ENCODE results near the gene NLRC3.

Gene NLRC3

DNA sequence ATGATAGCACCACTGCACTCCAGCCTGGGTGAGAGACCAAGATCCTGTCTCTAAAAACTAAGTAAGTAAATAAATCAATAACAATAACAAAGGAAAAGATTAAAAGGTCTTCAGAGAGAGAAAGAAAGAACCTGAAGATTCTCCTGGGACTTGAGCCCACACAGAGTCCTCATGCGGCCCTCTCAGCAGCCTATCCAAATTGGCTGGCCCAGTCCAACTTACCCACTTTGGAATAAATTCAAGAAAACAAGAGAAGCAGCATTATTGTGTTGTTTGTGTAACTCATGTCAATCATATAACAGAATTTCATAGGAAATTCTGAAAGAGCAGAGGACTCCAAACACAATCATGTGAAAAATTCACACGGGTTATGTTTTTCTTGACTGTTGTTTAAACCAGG is 30.4 kb upstream of the NLRC3 start:
- no peak for DNase-seq (ENCODE audit: extremely low spot score)
- ChIA-PET CTCF (no interaction called here), POLR2A (interaction anchor here (0.6 kb wide), 1 partner anchor 46 kb away, joined by 3 read pairs; no protein-coding TSS in a partner anchor)
- TF ChIP-seq ELF4 (IDR thresholded peaks at IDR 0.05) = no peak
- no peak for TF ChIP-seq L3MBTL2 (conservative IDR thresholded peaks at IDR 0.05)
- TF ChIP-seq CTBP1 (IDR thresholded peaks at IDR 0.05; ENCODE audit: borderline replicate concordance) = no peak
- no peak for TF ChIP-seq BHLHE40 (IDR thresholded peaks at IDR 0.05; ENCODE audit: borderline replicate concordance)
- TF ChIP-seq, protein P1, sequence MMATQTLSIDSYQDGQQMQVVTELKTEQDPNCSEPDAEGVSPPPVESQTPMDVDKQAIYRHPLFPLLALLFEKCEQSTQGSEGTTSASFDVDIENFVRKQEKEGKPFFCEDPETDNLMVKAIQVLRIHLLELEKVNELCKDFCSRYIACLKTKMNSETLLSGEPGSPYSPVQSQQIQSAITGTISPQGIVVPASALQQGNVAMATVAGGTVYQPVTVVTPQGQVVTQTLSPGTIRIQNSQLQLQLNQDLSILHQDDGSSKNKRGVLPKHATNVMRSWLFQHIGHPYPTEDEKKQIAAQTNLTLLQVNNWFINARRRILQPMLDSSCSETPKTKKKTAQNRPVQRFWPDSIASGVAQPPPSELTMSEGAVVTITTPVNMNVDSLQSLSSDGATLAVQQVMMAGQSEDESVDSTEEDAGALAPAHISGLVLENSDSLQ (IDR thresholded peaks at IDR 0.05) = no peak
- no peak for TF ChIP-seq FOXM1 (IDR thresholded peaks at IDR 0.05; ENCODE audit: borderline replicate concordance)
- TF ChIP-seq ARNT (IDR thresholded peaks at IDR 0.05) = no peak
- TF ChIP-seq SP1 (IDR thresholded peaks at IDR 0.05) = no peak
- TF ChIP-seq ZNF384 (IDR thresholded peaks at IDR 0.05) = no peak
- no peak for TF ChIP-seq SUZ12 (IDR thresholded peaks at IDR 0.05)
- no peak for TF ChIP-seq HDGF (IDR thresholded peaks at IDR 0.05; ENCODE audit: borderline replicate concordance)
- TF ChIP-seq FOXK2 (IDR thresholded peaks at IDR 0.05) = no peak
- no peak for TF ChIP-seq TARDBP (IDR thresholded peaks at IDR 0.05)
- TF ChIP-seq LEF1 (IDR thresholded peaks at IDR 0.05; ENCODE audit: borderline replicate concordance) = no peak
- no peak for TF ChIP-seq FOXA1 (IDR thresholded peaks at IDR 0.05)

DNA sequence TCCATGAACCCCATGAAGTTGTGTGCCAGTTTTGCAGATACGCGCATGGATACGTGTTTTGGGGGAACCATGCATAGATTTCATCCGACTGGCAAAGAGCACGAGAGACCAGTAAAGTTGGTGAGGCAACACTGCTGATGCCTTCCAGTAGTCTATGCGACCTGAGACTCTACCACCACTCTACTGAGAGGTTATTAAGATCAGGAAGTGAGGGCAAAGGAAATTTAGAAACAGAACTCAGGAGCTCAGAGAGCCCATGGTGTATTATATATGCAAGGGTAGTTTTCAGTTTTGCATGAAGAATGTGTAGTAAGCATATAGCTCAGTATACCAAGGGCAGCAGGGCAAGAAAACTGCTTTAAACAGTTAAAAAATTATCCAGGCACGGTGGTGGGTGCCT is 30.0 kb upstream of the NLRC3 start:
- POLR2A ChIA-PET = no interaction called here
- DNase-seq (ENCODE audit: extremely low spot score) = no peak
- TF ChIP-seq FOXM1 (IDR thresholded peaks at IDR 0.05; ENCODE audit: borderline replicate concordance) (no peak), ELF4 (IDR thresholded peaks at IDR 0.05) (no peak), ZNF384 (IDR thresholded peaks at IDR 0.05) (no peak), SUZ12 (IDR thresholded peaks at IDR 0.05) (no peak), NFRKB (IDR thresholded peaks at IDR 0.05) (no peak), LEF1 (IDR thresholded peaks at IDR 0.05; ENCODE audit: borderline replicate concordance) (no peak), SP1 (IDR thresholded peaks at IDR 0.05) (no peak), L3MBTL2 (conservative IDR thresholded peaks at IDR 0.05) (no peak), FOXA1 (IDR thresholded peaks at IDR 0.05) (no peak), TARDBP (IDR thresholded peaks at IDR 0.05) (no peak), ARNT (IDR thresholded peaks at IDR 0.05) (no peak), FOXK2 (IDR thresholded peaks at IDR 0.05) (no peak), CTBP1 (IDR thresholded peaks at IDR 0.05; ENCODE audit: borderline replicate concordance) (no peak), BHLHE40 (IDR thresholded peaks at IDR 0.05; ENCODE audit: borderline replicate concordance) (no peak), HDGF (IDR thresholded peaks at IDR 0.05; ENCODE audit: borderline replicate concordance) (no peak)
- TF ChIP-seq, protein P1 (IDR thresholded peaks at IDR 0.05) = no peak
- CTCF ChIA-PET = no interaction called here

DNA sequence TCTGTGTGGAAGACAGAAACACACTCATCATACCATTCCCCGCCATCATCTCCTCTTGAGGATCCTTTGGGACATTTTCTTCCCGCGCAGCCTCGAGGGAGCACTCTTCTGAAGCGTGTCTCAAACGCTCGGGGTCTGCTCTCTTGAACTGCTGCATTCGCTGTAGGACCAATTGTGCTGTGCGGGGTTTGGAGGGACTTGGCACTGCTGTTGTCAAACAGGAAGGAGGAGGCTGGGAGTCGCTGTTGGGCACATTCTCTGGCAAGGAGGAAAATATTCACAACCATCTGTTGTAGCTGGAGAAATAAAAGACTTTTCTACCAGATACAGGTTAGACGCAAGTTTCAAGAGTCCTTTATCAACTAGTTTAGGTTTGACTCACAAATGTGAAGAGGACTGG is 29.2 kb upstream of the NLRC3 start:
- ChIA-PET POLR2A (no interaction called here), CTCF (no interaction called here)
- no peak for DNase-seq (ENCODE audit: extremely low spot score)
- no peak for TF ChIP-seq BHLHE40 (IDR thresholded peaks at IDR 0.05; ENCODE audit: borderline replicate concordance)
- no peak for TF ChIP-seq L3MBTL2 (conservative IDR thresholded peaks at IDR 0.05)
- no peak for TF ChIP-seq ELF4 (IDR thresholded peaks at IDR 0.05)
- TF ChIP-seq, protein P1 (IDR thresholded peaks at IDR 0.05) = no peak
- TF ChIP-seq FOXM1 (IDR thresholded peaks at IDR 0.05; ENCODE audit: borderline replicate concordance) = no peak
- no peak for TF ChIP-seq TARDBP (IDR thresholded peaks at IDR 0.05)
- no peak for TF ChIP-seq CTBP1 (IDR thresholded peaks at IDR 0.05; ENCODE audit: borderline replicate concordance)
- TF ChIP-seq ARNT (IDR thresholded peaks at IDR 0.05) = no peak

DNA sequence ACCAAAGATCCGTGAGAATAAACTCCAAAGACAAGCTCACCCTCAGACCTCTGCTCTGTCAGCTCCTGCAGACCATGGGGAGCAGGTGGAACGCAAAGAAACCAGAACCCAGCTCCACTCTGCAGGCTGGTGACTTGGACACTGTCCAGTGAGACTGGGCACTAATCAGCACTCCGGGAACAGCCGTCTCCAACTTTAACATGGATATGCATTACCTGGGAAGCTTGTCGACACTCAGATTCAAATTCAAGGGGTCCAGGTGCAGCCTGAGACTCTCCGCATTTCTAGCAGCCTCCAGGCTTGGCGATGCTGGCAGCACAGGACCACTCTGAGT is 25.1 kb upstream of the NLRC3 start:
- DNase-seq (ENCODE audit: extremely low spot score) = no peak
- no peak for TF ChIP-seq FOXK2 (IDR thresholded peaks at IDR 0.05)
- no peak for TF ChIP-seq NFRKB (IDR thresholded peaks at IDR 0.05)
- TF ChIP-seq L3MBTL2 (conservative IDR thresholded peaks at IDR 0.05) = no peak
- no peak for TF ChIP-seq SUZ12 (IDR thresholded peaks at IDR 0.05)
- TF ChIP-seq HDGF (IDR thresholded peaks at IDR 0.05; ENCODE audit: borderline replicate concordance) = no peak
- no peak for TF ChIP-seq ELF4 (IDR thresholded peaks at IDR 0.05)
- no peak for TF ChIP-seq LEF1 (IDR thresholded peaks at IDR 0.05; ENCODE audit: borderline replicate concordance)
- no peak for TF ChIP-seq ZNF384 (IDR thresholded peaks at IDR 0.05)
- TF ChIP-seq SP1 (IDR thresholded peaks at IDR 0.05) = no peak
- TF ChIP-seq BHLHE40 (IDR thresholded peaks at IDR 0.05; ENCODE audit: borderline replicate concordance) = no peak
- no peak for TF ChIP-seq ARNT (IDR thresholded peaks at IDR 0.05)
- no peak for TF ChIP-seq TARDBP (IDR thresholded peaks at IDR 0.05)
- no peak for TF ChIP-seq FOXA1 (IDR thresholded peaks at IDR 0.05)
- TF ChIP-seq CTBP1 (IDR thresholded peaks at IDR 0.05; ENCODE audit: borderline replicate concordance) = no peak
- no peak for TF ChIP-seq FOXM1 (IDR thresholded peaks at IDR 0.05; ENCODE audit: borderline replicate concordance)
- TF ChIP-seq, protein P1 (IDR thresholded peaks at IDR 0.05) = no peak
- ChIA-PET CTCF (no interaction called here), POLR2A (no interaction called here)

DNA sequence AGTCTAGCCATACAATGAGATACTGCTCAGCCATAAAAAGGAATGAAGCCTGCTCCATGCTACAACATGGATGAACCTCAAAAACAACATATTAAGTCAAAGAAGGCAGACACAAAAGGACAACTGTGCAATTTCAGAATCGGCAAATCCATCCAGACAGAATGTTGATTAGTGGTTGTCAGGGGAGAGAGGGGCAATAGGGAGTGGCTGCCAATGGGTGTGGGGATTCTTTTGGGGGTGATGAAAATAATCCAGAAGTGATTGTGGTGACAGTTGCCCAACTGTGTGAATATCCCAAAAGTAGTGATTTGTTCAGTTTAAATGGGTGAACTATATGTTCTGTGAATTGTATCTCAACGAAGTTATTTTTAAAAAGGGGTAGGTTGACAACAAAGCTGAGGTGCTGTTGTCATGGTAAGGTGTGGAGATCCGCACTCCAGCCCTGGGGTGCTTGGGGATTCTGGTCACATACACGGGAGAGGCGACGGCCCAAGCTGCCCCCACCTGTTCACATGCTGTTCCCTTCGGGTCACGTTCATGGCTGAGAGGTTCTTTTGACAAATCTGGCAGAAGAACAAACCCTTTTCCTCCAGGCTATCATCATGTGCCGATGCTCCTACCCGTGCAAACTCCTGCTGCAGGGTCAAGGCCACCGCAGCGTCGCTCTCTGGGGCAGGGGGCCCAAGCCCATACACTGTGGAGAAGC is 24.6 kb upstream of the NLRC3 start:
- DNase-seq (ENCODE audit: extremely low spot score) = no peak
- ChIA-PET CTCF (no interaction called here), POLR2A (no interaction called here)
- TF ChIP-seq, protein P1 (IDR thresholded peaks at IDR 0.05) = no peak
- no peak for TF ChIP-seq ZNF384 (IDR thresholded peaks at IDR 0.05)
- no peak for TF ChIP-seq FOXK2 (IDR thresholded peaks at IDR 0.05)
- no peak for TF ChIP-seq TARDBP (IDR thresholded peaks at IDR 0.05)
- no peak for TF ChIP-seq FOXM1 (IDR thresholded peaks at IDR 0.05; ENCODE audit: borderline replicate concordance)
- TF ChIP-seq HDGF (IDR thresholded peaks at IDR 0.05; ENCODE audit: borderline replicate concordance) = no peak
- no peak for TF ChIP-seq ELF4 (IDR thresholded peaks at IDR 0.05)
- TF ChIP-seq NFRKB (IDR thresholded peaks at IDR 0.05) = no peak
- TF ChIP-seq LEF1 (IDR thresholded peaks at IDR 0.05; ENCODE audit: borderline replicate concordance) = no peak
- no peak for TF ChIP-seq L3MBTL2 (conservative IDR thresholded peaks at IDR 0.05)
- TF ChIP-seq SUZ12 (IDR thresholded peaks at IDR 0.05) = no peak
- no peak for TF ChIP-seq BHLHE40 (IDR thresholded peaks at IDR 0.05; ENCODE audit: borderline replicate concordance)
- TF ChIP-seq FOXA1 (IDR thresholded peaks at IDR 0.05) = no peak
- no peak for TF ChIP-seq ARNT (IDR thresholded peaks at IDR 0.05)
- TF ChIP-seq SP1 (IDR thresholded peaks at IDR 0.05) = no peak
- TF ChIP-seq CTBP1 (IDR thresholded peaks at IDR 0.05; ENCODE audit: borderline replicate concordance) = no peak

Data from HEK293T (cell line).